NB4 (cell line): Measurements from ENCODE around the gene DPAGT1.

ENCODE experiments used
- CTCF ChIP-seq: IDR thresholded peaks from one replicate; pipeline ENCODE4 v1.5.1; 2012; ENCODE audit warnings: low read depth, low read length
- TF ChIP-seq, protein P1 (sequence below): IDR thresholded peaks from 2 replicates; pipeline ENCODE4 v1.6.1; 2011; ENCODE audit warnings: low read depth, low read length

GRCh38 chr11:119091966-119092879 is 9.4 kb downstream of the DPAGT1 start:
- TF ChIP-seq CTCF: no peak
- TF ChIP-seq, protein P1, sequence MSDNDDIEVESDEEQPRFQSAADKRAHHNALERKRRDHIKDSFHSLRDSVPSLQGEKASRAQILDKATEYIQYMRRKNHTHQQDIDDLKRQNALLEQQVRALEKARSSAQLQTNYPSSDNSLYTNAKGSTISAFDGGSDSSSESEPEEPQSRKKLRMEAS: no peak
